CD14-positive monocyte (primary cell): Measurements from ENCODE around the gene PSMD1. TPM values are rescaled to one million over a fixed set of nuclear protein-coding genes. Genes with fewer than 3 reads are reported as not detected.

Experiments
- DNase-seq, 3 donors: peaks; one replicate each; pipeline ENCODE4 v3.0.0-alpha.2; 2011 to 2022
- H2AFZ ChIP-seq: 2 replicates; pipeline ENCODE4 v1.6.0; 2012; ENCODE audit warnings: mild to moderate bottlenecking, low read depth, low read length, inconsistent platforms; ENCODE audit not compliant: insufficient read depth, poor library complexity, severe bottlenecking
- H3K27ac ChIP-seq, 2 donors: 1 replicate in 1 of 2; 2 replicates in 1 of 2; pipeline ENCODE4 v1.5.1; 2012 to 2013; ENCODE audit warnings: low read length in 2 of 2, control low read depth in 1 of 2, inconsistent platforms in 1 of 2, low read depth in 1 of 2, mild to moderate bottlenecking in 1 of 2
- H3K27me3 ChIP-seq, 2 donors: one replicate each; pipeline versions ENCODE4 v1.6.0 to v1.6.1; 2011 to 2013; ENCODE audit warnings: low read length in 2 of 2; ENCODE audit not compliant: control insufficient read depth in 2 of 2, insufficient read depth in 2 of 2
- H3K36me3 ChIP-seq, 2 donors: replicated peaks in 1 of 2; 1 replicate in 1 of 2; 2 replicates in 1 of 2; pipeline versions ENCODE4 v1.5.1 to v1.6.1; 2012 to 2013; ENCODE audit warnings: low read length in 2 of 2, control low read depth in 1 of 2, inconsistent platforms in 1 of 2, mild to moderate bottlenecking in 1 of 2; ENCODE audit not compliant: insufficient read depth in 2 of 2, control insufficient read depth in 1 of 2
- H3K4me1 ChIP-seq, 2 donors: 1 replicate in 1 of 2; 2 replicates in 1 of 2; pipeline versions ENCODE4 v1.5.1 to v1.6.1; 2012 to 2013; ENCODE audit warnings: low read length in 2 of 2, control low read depth in 1 of 2, inconsistent platforms in 1 of 2, mild to moderate bottlenecking in 1 of 2, moderate library complexity in 1 of 2; ENCODE audit not compliant: insufficient read depth in 2 of 2, control insufficient read depth in 1 of 2
- H3K4me2 ChIP-seq: replicated peaks from 2 replicates; pipeline ENCODE3; 2012; ENCODE audit warnings: low read length, moderate library complexity, mild to moderate bottlenecking; ENCODE audit not compliant: poor library complexity, severe bottlenecking; ENCODE audit errors: extremely low read depth
- H3K4me3 ChIP-seq, 3 experiments: fragments of 200-600 bp in 1 of 3; sonication (generic) in 1 of 3; replicated peaks in 1 of 3; 1 replicate in 2 of 3; 2 replicates in 1 of 3; pipeline ENCODE4 v1.5.1; 2011 to 2013; ENCODE audit warnings: low read length in 3 of 3, mild to moderate bottlenecking in 3 of 3, control low read depth in 2 of 3, low read depth in 2 of 3, inconsistent platforms in 1 of 3, moderate library complexity in 1 of 3
- H3K79me2 ChIP-seq: 2 replicates; pipeline ENCODE4 v1.6.0; 2012; ENCODE audit warnings: mild to moderate bottlenecking, control low read depth, inconsistent platforms, low read length, moderate library complexity; ENCODE audit not compliant: insufficient read depth
- H3K9ac ChIP-seq: 2 replicates; pipeline ENCODE4 v1.6.0; 2017; ENCODE audit warnings: low read length, mild to moderate bottlenecking; ENCODE audit not compliant: insufficient read depth, poor library complexity, severe bottlenecking
- H3K9me3 ChIP-seq, 2 donors: replicated peaks in 1 of 2; 1 replicate in 1 of 2; 2 replicates in 1 of 2; pipeline versions ENCODE4 v1.5.1 to v1.6.1; 2012 to 2013; ENCODE audit warnings: low read length in 2 of 2, control low read depth in 1 of 2; ENCODE audit not compliant: control insufficient read depth in 1 of 2, insufficient read depth in 1 of 2
- H4K20me1 ChIP-seq: 2 replicates; pipeline ENCODE4 v1.6.0; 2012; ENCODE audit warnings: mild to moderate bottlenecking, low read length, control low read depth, moderate library complexity; ENCODE audit not compliant: insufficient read depth
- H3K27ac Mint-ChIP-seq, 7 donors: one replicate each; pipeline ENCODE4 v1.8.0; 2020; ENCODE audit warnings: mild to moderate bottlenecking in 7 of 7, mixed read lengths in 7 of 7, moderate library complexity in 6 of 7, inconsistent platforms in 2 of 7
- H3K27me3 Mint-ChIP-seq, 3 donors: one replicate each; pipeline ENCODE4 v1.8.0; 2021 to 2022; ENCODE audit warnings: low read depth in 3 of 3, mild to moderate bottlenecking in 3 of 3, mixed read lengths in 3 of 3, moderate library complexity in 3 of 3, inconsistent platforms in 1 of 3
- H3K36me3 Mint-ChIP-seq, 2 donors: one replicate each; pipeline ENCODE4 v1.8.0; 2020; ENCODE audit warnings: mixed read lengths in 2 of 2, inconsistent platforms in 1 of 2, mild to moderate bottlenecking in 1 of 2
- H3K4me1 Mint-ChIP-seq: one replicate; pipeline ENCODE4 v1.8.0; 2020; ENCODE audit warnings: mild to moderate bottlenecking, mixed read lengths
- H3K4me3 Mint-ChIP-seq, 2 donors: one replicate each; pipeline ENCODE4 v1.8.0; 2020; ENCODE audit warnings: mild to moderate bottlenecking in 2 of 2, mixed read lengths in 2 of 2, moderate library complexity in 1 of 2
- H3K9me3 Mint-ChIP-seq, 7 donors: one replicate each; pipeline ENCODE4 v1.8.0; 2020 to 2022; ENCODE audit warnings: mixed read lengths in 7 of 7, mild to moderate bottlenecking in 6 of 7, moderate library complexity in 6 of 7, inconsistent platforms in 2 of 7
- CTCF ChIP-seq: fragments of 200-600 bp; IDR thresholded peaks from one replicate; pipeline ENCODE4 v1.8.0; 2022; ENCODE audit warnings: antibody characterized with exemption, mild to moderate bottlenecking
- WGBS: methylation state at CpG from one replicate; pipeline ENCODE4 v1.1.5; 2013; ENCODE audit warnings: missing lambda C conversion rate; ENCODE audit not compliant: insufficient coverage; 5-methylcytosine and 5-hydroxymethylcytosine counted together
- intact Hi-C, 2 donors: fragments of 100-400 bp; cut with micrococcal nuclease; formaldehyde crosslinking; loops; one replicate each; pipeline versions ENCODE4 v1.15.0 to v1.15.1; 2023
- polyA plus RNA-seq, 3 donors: library from polyadenylated mRNA; depleted of rRNA in 1 of 3; unstranded in 2 of 3; stranded (reverse) in 1 of 3; fragments of 300-500 nt in 2 of 3; fragments of >200 nt in 1 of 3; fragmentation: Illumina TruSeq in 2 of 3; gene quantifications; 1 replicate in 2 of 3; 2 replicates in 1 of 3; pipeline ENCODE4 v1.2.3, GENCODE V29; 2012 to 2021

Gene PSMD1
- polyA plus RNA-seq, 3 donors: 23.5 to 53.9 (median 37.7) TPM

- Histone ChIP-seq H3K4me2 (no peak overlapping the region), H3K9me3 (no peaks in the 10 kb centered on the region), H3K27ac (no peak overlapping the region), H3K4me3 (no peak overlapping the region), H4K20me1 (no peaks in the 10 kb centered on the region), H3K79me2 (no peaks in the 10 kb centered on the region), H3K9ac (no peak overlapping the region), H3K36me3 (no peaks in the 10 kb centered on the region), H3K4me1 (no peaks in the 10 kb centered on the region), H2AFZ (no peak overlapping the region), H3K27me3 (no peaks in the 10 kb centered on the region)
- Mint-ChIP-seq H3K36me3 (peaks cover 15 to 19% of the 10 kb centered on the region in 2 donors), H3K4me1 (no peaks in the 10 kb centered on the region), H3K27ac (no peak overlapping the region), H3K9me3 (no peaks in the 10 kb centered on the region), H3K27me3 (no peaks in the 10 kb centered on the region), H3K4me3 (no peak overlapping the region)
- 100% methylated on average over 2 of the region's 7 CpGs for WGBS
- DNase-seq: no peak
- no peak for TF ChIP-seq CTCF
- intact Hi-C loops: no loop called here
Observed at GRCh38 chr2:231126123-231126522, 69.5 kb downstream of the PSMD1 start.

GRCh38 chr2:231127480-231127879 lies 70.8 kb downstream of the PSMD1 start:
- no peaks in the 10 kb centered on the region for H3K4me1 Mint-ChIP-seq
- 100% methylated on average over 7 of the region's 9 CpGs for WGBS

More at GRCh38 chr2:231127480-231127879, 70.8 kb downstream of the PSMD1 start:
- Mint-ChIP-seq H3K9me3 (no peaks in the 10 kb centered on the region), H3K27ac (no peak overlapping the region), H3K27me3 (no peaks in the 10 kb centered on the region), H3K4me3 (no peak overlapping the region), H3K36me3 (peaks cover 15 to 19% of the 10 kb centered on the region in 2 donors)
- H3K9ac ChIP-seq: no peak overlapping the region
- no peak for TF ChIP-seq CTCF
- no peaks in the 10 kb centered on the region for H3K9me3 ChIP-seq
- H2AFZ ChIP-seq: no peak overlapping the region
- DNase-seq: no peak
- no peaks in the 10 kb centered on the region for H3K79me2 ChIP-seq
- peaks cover under 1% of the 10 kb centered on the region for H4K20me1 ChIP-seq
- H3K4me3 ChIP-seq: no peak overlapping the region
- H3K4me1 ChIP-seq: no peaks in the 10 kb centered on the region
- intact Hi-C loops: no loop called here
- H3K27ac ChIP-seq: no peak overlapping the region
- H3K36me3 ChIP-seq: no peaks in the 10 kb centered on the region
- no peak overlapping the region for H3K4me2 ChIP-seq
- no peaks in the 10 kb centered on the region for H3K27me3 ChIP-seq
